ENCODE measurements around the gene SLC5A10. TPM values are rescaled to one million over a fixed set of nuclear protein-coding genes. Genes with fewer than 3 reads are reported as not detected.

The SLC5A10 gene
- total and polyA plus RNA-seq, 7 experiments from 2014 or later, result 0.15 to 0.37 (median 0.17) TPM; not detected in 4

DNA sequence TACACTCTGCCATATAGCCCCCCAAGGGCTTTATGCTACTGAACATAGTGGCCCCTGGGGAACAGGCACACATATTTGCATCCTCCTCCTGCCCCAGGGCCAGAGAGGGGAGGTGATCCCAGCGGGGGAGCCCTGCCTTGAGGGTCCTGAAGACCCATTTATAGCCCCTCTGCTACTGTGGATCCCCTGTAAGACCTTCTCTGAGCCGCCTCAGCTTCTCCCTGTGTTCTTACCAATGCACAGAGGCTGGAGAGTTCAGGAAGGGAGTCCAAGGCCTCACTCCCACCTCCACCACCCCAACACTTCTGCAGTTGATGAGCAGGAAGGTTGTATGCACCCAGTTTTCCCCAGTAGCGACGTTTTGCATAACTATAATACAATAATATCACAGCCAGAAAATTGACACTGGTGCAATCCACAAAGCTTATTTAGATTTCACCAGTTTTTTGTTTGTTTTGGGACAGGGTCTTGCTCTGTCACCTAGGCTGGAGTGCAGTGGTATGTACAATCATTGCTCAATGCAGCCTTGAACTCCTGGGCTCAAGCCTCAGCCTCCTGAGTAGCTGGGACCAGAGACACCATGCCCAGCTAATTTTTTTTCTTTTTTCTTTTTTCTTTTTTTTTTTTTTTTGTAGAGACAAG is 53.9 kb downstream of the SLC5A10 start:
- H3K27me3 ChIP-seq (ENCODE audit: control insufficient read depth in 2 of 2, insufficient read depth in 2 of 2, low read length in 2 of 2), result no peaks in the 10 kb centered on the region
- Mint-ChIP-seq H3K4me1 (peaks cover 15 to 37% (median 25%) of the 10 kb centered on the region in 7 donors), H3K36me3 (no peaks in the 10 kb centered on the region), H3K27me3 (peaks cover 0 to 19% (median 0%) of the 10 kb centered on the region in 5 donors), H3K4me3 (peak overlapping the region in 9 of 10 donors; percentile 36 to 87 (median 48)), H3K9me3 (no peaks in the 10 kb centered on the region), H3K27ac (peak overlapping the region; percentile 59 to 92 (median 89))
- peaks cover 0 to 7% (median 0%) of the 10 kb centered on the region in 3 experiments for H3K36me3 ChIP-seq (ENCODE audit: control insufficient read depth in 2 of 3, insufficient read depth in 3 of 3, low read length in 3 of 3)
- intact Hi-C loops (cut with micrococcal nuclease), result loop anchor here in 1 of 2 donors (2.0 to 10.0 kb wide), 3 partner anchors 45 to 191 kb away; partner anchors contain the start of gene PRPSAP2
- peak in 1 of 9 donors; percentile 11 for DNase-seq
- ChIA-PET POLR2A (no interaction called here), CTCF (no interaction called here)
- no peak overlapping the region for H3K27ac ChIP-seq (ENCODE audit: low read depth, low read length)
- H3K4me1 ChIP-seq (ENCODE audit: control insufficient read depth in 2 of 2, insufficient read depth in 2 of 2, low read length in 2 of 2), result peaks cover 18 to 30% of the 10 kb centered on the region in 2 donors
- ATAC-seq, result no peak
- H3K4me3 ChIP-seq (ENCODE audit: low read length), result no peak overlapping the region
- H3K9me3 ChIP-seq (ENCODE audit: control insufficient read depth in 2 of 3, low read length in 3 of 3), result no peaks in the 10 kb centered on the region

DNA sequence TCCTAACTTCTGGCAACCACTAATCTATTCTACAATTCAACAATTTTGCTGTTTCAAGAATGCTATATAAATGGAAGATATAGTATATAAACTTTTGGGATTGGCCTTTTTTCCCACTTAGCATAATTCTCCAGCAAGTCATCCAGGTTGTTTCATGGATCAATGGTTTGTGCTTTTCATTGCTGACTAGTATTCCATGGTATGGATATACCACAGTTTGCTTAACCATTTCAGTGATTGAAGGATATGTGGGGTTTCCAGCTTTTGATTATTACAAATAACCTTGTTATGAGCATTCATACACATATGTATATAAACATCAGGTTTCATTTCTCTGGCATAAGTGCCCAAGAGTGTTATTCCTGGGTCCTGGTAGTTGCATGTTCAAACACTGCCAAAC is 54.7 kb downstream of the SLC5A10 start:
- Mint-ChIP-seq H3K9me3 (no peaks in the 10 kb centered on the region), H3K27me3 (peaks cover 0 to 19% (median 0%) of the 10 kb centered on the region in 5 donors), H3K36me3 (no peaks in the 10 kb centered on the region), H3K4me3 (peak overlapping the region in 1 of 10 donors; percentile 79), H3K27ac (peak overlapping the region in 7 of 9 donors; percentile 26 to 92 (median 86)), H3K4me1 (peaks cover 14 to 31% (median 19%) of the 10 kb centered on the region in 7 donors)
- intact Hi-C loops (cut with micrococcal nuclease), result loop anchor here in 1 of 2 donors (10.0 kb wide), 2 partner anchors 152 to 192 kb away; partner anchors contain the start of gene PRPSAP2
- H3K9me3 ChIP-seq (ENCODE audit: control insufficient read depth in 2 of 3, low read length in 3 of 3), result no peaks in the 10 kb centered on the region
- DNase-seq (no peak), ATAC-seq (no peak)
- ChIA-PET POLR2A (no interaction called here), CTCF (no interaction called here)
- H3K27ac ChIP-seq (ENCODE audit: low read depth, low read length), result no peak overlapping the region
- no peaks in the 10 kb centered on the region for H3K36me3 ChIP-seq (ENCODE audit: control insufficient read depth in 2 of 3, insufficient read depth in 3 of 3, low read length in 3 of 3)
- no peak overlapping the region for H3K4me3 ChIP-seq (ENCODE audit: low read length)
- H3K27me3 ChIP-seq (ENCODE audit: control insufficient read depth in 2 of 2, insufficient read depth in 2 of 2, low read length in 2 of 2), result no peaks in the 10 kb centered on the region
- H3K4me1 ChIP-seq (ENCODE audit: control insufficient read depth in 2 of 2, insufficient read depth in 2 of 2, low read length in 2 of 2), result peaks cover 18 to 25% of the 10 kb centered on the region in 2 donors

DNA sequence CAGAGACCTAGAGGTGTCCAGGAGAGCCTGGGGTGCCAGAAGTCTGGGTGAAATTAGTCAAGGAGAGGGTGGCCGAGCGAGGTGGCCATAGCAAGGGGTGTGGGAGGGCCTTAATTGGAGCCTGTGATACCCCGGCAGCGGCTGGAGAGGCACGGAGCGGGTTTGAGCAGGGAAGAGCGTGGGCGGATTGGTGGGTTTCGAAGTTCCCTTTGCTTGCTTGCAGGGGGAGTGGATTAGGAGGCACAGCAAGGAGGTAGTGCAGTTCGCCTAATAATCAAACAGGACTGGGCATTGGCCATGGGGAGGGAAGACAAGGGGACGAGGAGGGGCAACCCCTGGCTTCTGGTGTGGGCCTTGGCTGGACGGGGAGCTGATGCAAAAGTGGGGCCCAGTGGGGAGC is 58.0 kb downstream of the SLC5A10 start:
- POLR2A ChIA-PET, result no interaction called here
- no peak overlapping the region for H3K27ac ChIP-seq (ENCODE audit: low read depth, low read length)
- peaks cover 0 to 19% (median 0%) of the 10 kb centered on the region in 5 donors for H3K27me3 Mint-ChIP-seq

DNA sequence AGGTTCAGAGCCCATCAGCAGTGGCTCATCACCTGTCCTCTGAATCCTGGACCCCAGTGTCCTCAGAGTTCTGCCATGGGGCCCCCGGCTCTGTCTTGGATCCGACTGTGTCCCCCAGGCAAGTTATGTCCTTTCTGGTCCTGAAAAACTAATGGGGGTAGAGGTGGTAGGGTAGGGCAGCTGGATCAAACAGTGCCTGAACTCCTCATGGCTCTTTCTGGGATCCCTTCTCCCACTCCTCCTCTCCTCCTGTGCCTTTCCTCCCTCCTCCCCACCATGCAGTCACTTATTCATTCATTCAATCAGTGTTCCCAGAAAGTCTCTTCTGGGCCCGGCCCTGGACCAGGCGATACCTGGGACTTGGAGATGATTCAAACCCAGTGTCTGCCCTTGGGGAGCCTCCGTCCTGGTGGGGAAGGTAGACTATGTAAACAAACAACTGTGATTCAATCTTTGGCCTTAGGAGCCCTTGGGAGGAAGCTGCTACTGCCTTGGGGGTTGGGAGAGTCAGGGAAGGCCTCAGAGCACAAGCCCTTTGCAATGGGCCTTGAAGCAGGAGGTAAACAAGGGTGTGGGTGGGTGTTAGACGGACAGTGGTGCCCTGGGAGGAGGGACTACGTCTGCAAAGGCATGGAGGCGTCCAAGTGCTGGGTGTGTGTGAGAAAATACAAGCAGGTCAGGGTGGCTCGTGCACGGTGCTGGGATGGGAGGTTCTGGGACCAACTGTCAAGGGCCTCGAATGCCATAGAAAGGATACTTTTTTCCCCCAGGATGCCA is 59.0 kb downstream of the SLC5A10 start:
- H3K9me3 Mint-ChIP-seq, result no peaks in the 10 kb centered on the region
- POLR2A ChIA-PET, result interaction anchor here (0.8 kb wide), 1 partner anchor 9 kb away, joined by 4 read pairs; no protein-coding TSS in a partner anchor
- H3K4me1 ChIP-seq (ENCODE audit: control insufficient read depth in 2 of 2, insufficient read depth in 2 of 2, low read length in 2 of 2), result no peaks in the 10 kb centered on the region
- H3K4me3 Mint-ChIP-seq, result no peak overlapping the region
- no peak overlapping the region for H3K4me3 ChIP-seq (ENCODE audit: low read length)
- H3K9me3 ChIP-seq (ENCODE audit: control insufficient read depth in 2 of 3, low read length in 3 of 3), result no peaks in the 10 kb centered on the region
- ATAC-seq (no peak), DNase-seq (peak in 1 of 9 donors; percentile 6)
- no peaks in the 10 kb centered on the region for H3K36me3 ChIP-seq (ENCODE audit: control insufficient read depth in 2 of 3, insufficient read depth in 3 of 3, low read length in 3 of 3)
- intact Hi-C loops (cut with micrococcal nuclease), result no loop called here
- H3K36me3 Mint-ChIP-seq, result no peaks in the 10 kb centered on the region
- H3K27me3 Mint-ChIP-seq, result peaks cover 0 to 17% (median 0%) of the 10 kb centered on the region in 5 donors
- H3K4me1 Mint-ChIP-seq, result peaks cover 0 to 10% (median 5%) of the 10 kb centered on the region in 7 donors
- no peaks in the 10 kb centered on the region for H3K27me3 ChIP-seq (ENCODE audit: control insufficient read depth in 2 of 2, insufficient read depth in 2 of 2, low read length in 2 of 2)
- CTCF ChIA-PET, result interaction anchor here (0.9 to 1.0 kb wide), 2 partner anchors 11 to 50 kb away, joined by 3 read pairs; no protein-coding TSS in a partner anchor
- peak overlapping the region in 2 of 9 donors; percentile 32 to 58 for H3K27ac Mint-ChIP-seq
- H3K27ac ChIP-seq (ENCODE audit: low read depth, low read length), result no peak overlapping the region

More for the DNA sequence above, 58.0 kb downstream of the SLC5A10 start:
- Histone ChIP-seq H3K9me3 (ENCODE audit: control insufficient read depth in 2 of 3, low read length in 3 of 3) (no peaks in the 10 kb centered on the region), H3K27me3 (ENCODE audit: control insufficient read depth in 2 of 2, insufficient read depth in 2 of 2, low read length in 2 of 2) (no peaks in the 10 kb centered on the region), H3K4me3 (ENCODE audit: low read length) (no peak overlapping the region), H3K36me3 (ENCODE audit: control insufficient read depth in 2 of 3, insufficient read depth in 3 of 3, low read length in 3 of 3) (no peaks in the 10 kb centered on the region), H3K4me1 (ENCODE audit: control insufficient read depth in 2 of 2, insufficient read depth in 2 of 2, low read length in 2 of 2) (peaks cover 0 to 2% of the 10 kb centered on the region in 2 donors)
- H3K36me3 Mint-ChIP-seq, result no peaks in the 10 kb centered on the region
- H3K4me1 Mint-ChIP-seq, result peaks cover 0 to 10% (median 0%) of the 10 kb centered on the region in 7 donors
- H3K9me3 Mint-ChIP-seq, result no peaks in the 10 kb centered on the region
- DNase-seq (peak in 1 of 9 donors; percentile 2), ATAC-seq (no peak)
- no peak overlapping the region for H3K4me3 Mint-ChIP-seq
- peak overlapping the region in 1 of 9 donors; percentile 18 for H3K27ac Mint-ChIP-seq
- CTCF ChIA-PET, result no interaction called here
- intact Hi-C loops (cut with micrococcal nuclease), result loop anchor here in 1 of 2 donors (10.0 kb wide), 2 partner anchors 155 to 195 kb away; partner anchors contain the start of gene PRPSAP2

DNA sequence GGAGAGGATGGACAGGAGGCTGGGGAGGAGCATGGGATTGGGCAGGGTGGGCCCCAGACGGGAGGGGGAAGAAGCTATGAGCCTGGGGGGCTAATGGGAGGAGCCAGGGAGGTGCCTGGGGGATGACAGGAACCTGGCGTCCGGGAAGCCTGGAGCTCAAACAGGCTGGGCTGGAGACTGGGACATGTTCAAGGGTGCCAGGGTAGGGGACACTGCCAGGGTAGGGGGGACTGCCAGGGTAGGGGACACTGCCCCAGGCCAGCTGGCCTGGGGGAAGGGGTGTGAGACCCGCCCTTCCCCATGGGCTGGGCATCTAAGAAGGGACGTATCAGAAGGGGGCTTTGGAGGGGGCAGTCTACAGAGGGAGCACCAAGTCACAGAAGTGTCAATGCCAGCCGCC is 59.6 kb downstream of the SLC5A10 start:
- intact Hi-C loops (cut with micrococcal nuclease), result no loop called here
- H3K27me3 ChIP-seq (ENCODE audit: control insufficient read depth in 2 of 2, insufficient read depth in 2 of 2, low read length in 2 of 2), result no peaks in the 10 kb centered on the region
- ChIA-PET CTCF (interaction anchor here (0.9 to 1.0 kb wide), 3 partner anchors 11 to 51 kb away, joined by 3 read pairs; no protein-coding TSS in a partner anchor), POLR2A (interaction anchor here (0.8 kb wide), 1 partner anchor 9 kb away, joined by 4 read pairs; no protein-coding TSS in a partner anchor)
- no peak overlapping the region for H3K4me3 ChIP-seq (ENCODE audit: low read length)
- no peak overlapping the region for H3K4me3 Mint-ChIP-seq
- H3K27ac Mint-ChIP-seq, result no peak overlapping the region
- H3K36me3 Mint-ChIP-seq, result no peaks in the 10 kb centered on the region
- H3K9me3 ChIP-seq (ENCODE audit: control insufficient read depth in 2 of 3, low read length in 3 of 3), result no peaks in the 10 kb centered on the region
- no peaks in the 10 kb centered on the region for H3K9me3 Mint-ChIP-seq
- H3K4me1 ChIP-seq (ENCODE audit: control insufficient read depth in 2 of 2, insufficient read depth in 2 of 2, low read length in 2 of 2), result no peaks in the 10 kb centered on the region
- peaks cover 0 to 13% (median 0%) of the 10 kb centered on the region in 5 donors for H3K27me3 Mint-ChIP-seq
- H3K27ac ChIP-seq (ENCODE audit: low read depth, low read length), result no peak overlapping the region
- DNase-seq (peak in 1 of 9 donors; percentile 5), ATAC-seq (no peak)
- peaks cover 0 to 11% (median 10%) of the 10 kb centered on the region in 7 donors for H3K4me1 Mint-ChIP-seq
- no peaks in the 10 kb centered on the region for H3K36me3 ChIP-seq (ENCODE audit: control insufficient read depth in 2 of 3, insufficient read depth in 3 of 3, low read length in 3 of 3)
